ENCODE results near the gene OTUD1. TPM values are rescaled to one million over a fixed set of nuclear protein-coding genes. Genes with fewer than 3 reads are reported as not detected.

The OTUD1 gene
- total and polyA plus RNA-seq, 10 of the 15 experiments (the other 5 are each of a cell fraction or from before 2014, with no cell fraction given): 0.18 to 1.6 (median 0.63) TPM; not detected in 1

DNA sequence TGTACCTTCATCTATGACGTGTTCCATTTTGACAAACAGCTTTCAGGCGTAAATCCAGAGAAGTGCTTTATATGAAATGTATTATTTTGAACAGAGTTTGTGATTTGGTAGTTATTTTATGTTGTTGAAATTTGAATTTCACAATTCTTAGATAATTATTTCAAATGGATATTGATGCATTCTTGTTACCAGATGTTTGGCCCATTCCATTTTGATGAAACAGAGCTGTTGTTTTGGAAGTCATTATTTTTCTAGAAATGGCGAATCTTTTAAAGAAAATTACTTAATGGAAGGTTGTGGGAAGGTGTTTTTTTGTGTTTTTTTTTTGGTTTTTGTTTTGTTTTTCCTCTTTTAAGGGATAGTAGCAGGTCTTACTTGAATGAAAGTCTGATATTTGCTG lies 2.4 kb downstream of the OTUD1 start:
- RAD21 ChIA-PET (ENCODE audit: unreplicated experiment): no interaction called here
- H4K20me1 ChIP-seq (ENCODE audit: control insufficient read depth, insufficient read depth): no peaks in the 10 kb centered on the region
- H3K4me2 ChIP-seq (ENCODE audit: control insufficient read depth, insufficient read depth): peak overlapping the region; percentile 85; the same call in 1 of the 2 replicates
- H3K4me3 ChIP-seq: peak overlapping the region; percentile 64
- H3K9me3 ChIP-seq (replicated peaks; ENCODE audit: control insufficient read depth, insufficient read depth, low read length): no peaks in the 10 kb centered on the region
- TF ChIP-seq RELA (IDR thresholded peaks at IDR 0.05; ENCODE audit: borderline replicate concordance, partially characterized antibody) (no peak), ZNF24 (IDR thresholded peaks at IDR 0.05) (no peak), MXI1 (IDR thresholded peaks at IDR 0.05; ENCODE audit: low read depth, low read length) (no peak), ASH2L (IDR thresholded peaks at IDR 0.05; ENCODE audit: borderline replicate concordance, low read depth) (no peak), LARP7 (IDR thresholded peaks at IDR 0.05) (no peak), MTA2 (IDR thresholded peaks at IDR 0.05; ENCODE audit: low read depth) (no peak), E2F8 (IDR thresholded peaks at IDR 0.05; ENCODE audit: low read depth, partially characterized antibody) (no peak), YBX1 (IDR thresholded peaks at IDR 0.05) (no peak), STAT3 (IDR thresholded peaks at IDR 0.05; ENCODE audit: low read depth, low read length) (no peak), EP300 (IDR thresholded peaks at IDR 0.05; ENCODE audit: borderline replicate concordance in 1 of 2, control insufficient read depth in 1 of 2, low read depth in 2 of 2, low read length in 2 of 2) (no peak), ZNF274 (IDR thresholded peaks at IDR 0.05; ENCODE audit: insufficient read depth, insufficient read length) (no peak), RUNX3 (IDR thresholded peaks at IDR 0.05; ENCODE audit: low read length) (no peak), ESRRA (IDR thresholded peaks at IDR 0.05; ENCODE audit: low read length) (no peak), RBBP5 (conservative IDR thresholded peaks at IDR 0.05) (no peak), BHLHE40 (IDR thresholded peaks at IDR 0.05; ENCODE audit: borderline replicate concordance in 1 of 2, low read depth in 2 of 2, low read length in 1 of 2) (no peak), CHD2 (IDR thresholded peaks at IDR 0.05; ENCODE audit: borderline replicate concordance, low read depth, low read length) (no peak), TCF12 (IDR thresholded peaks at IDR 0.05; ENCODE audit: low read depth, low read length) (no peak), E2F4 (IDR thresholded peaks at IDR 0.05; ENCODE audit: low read depth, low read length) (no peak), ZBTB4 (CRISPR knock-in tag; IDR thresholded peaks at IDR 0.05) (no peak)
- H3K79me2 ChIP-seq (ENCODE audit: control insufficient read depth, insufficient read depth, low read length): peaks cover 3% of the 10 kb centered on the region
- FAIRE-seq (no peak), ATAC-seq (no peak), DNase-seq (ENCODE audit: low read depth, low spot score) (no peak)
- H3K4me1 ChIP-seq (ENCODE audit: control insufficient read depth, insufficient read depth, low read length): peaks cover 4% of the 10 kb centered on the region
- SMC1A ChIA-PET (ENCODE audit: uncharacterized antibody, unreplicated experiment): no interaction called here
- in situ Hi-C loops (cut with MboI) (no loop called here), intact Hi-C loops (cut with micrococcal nuclease; ENCODE audit: unreplicated experiment) (no loop called here)
- WGBS (ENCODE audit: insufficient coverage, insufficient replicate concordance, low lambda C conversion rate, missing lambda C conversion rate): 73% methylated on average over 3 of the region's 3 CpGs
- CTCF ChIA-PET: interaction anchor here (1.1 kb wide), 1 partner anchor 24 kb away, joined by 3 read pairs; no protein-coding TSS in a partner anchor
- no TSS peak for BruUV-seq (replicated peaks)
- H3K9ac ChIP-seq (ENCODE audit: control insufficient read depth, insufficient read depth, low read length): peak overlapping the region; percentile 20; the same call in 1 of the 2 replicates
- H3K27me3 ChIP-seq (replicated peaks in 1 of 2; ENCODE audit: control insufficient read depth in 2 of 2, insufficient read depth in 2 of 2, low read length in 1 of 2): peaks cover 3 to 5% of the 10 kb centered on the region in 2 experiments; a peak in 2 of 4 replicates
- H3K27ac ChIP-seq (ENCODE audit: control insufficient read depth, insufficient read depth): no peak overlapping the region
- POLR2A ChIA-PET: interaction anchor here (0.6 kb wide), 1 partner anchor 51 kb away, joined by 3 read pairs; no protein-coding TSS in a partner anchor
- no peak overlapping the region for H2AFZ ChIP-seq (ENCODE audit: control insufficient read depth, low read depth, low read length)
- no peaks in the 10 kb centered on the region for H3K36me3 ChIP-seq (ENCODE audit: control insufficient read depth in 2 of 2, insufficient read depth in 2 of 2, low read length in 1 of 2)

Measured in GM12878 (cell line).